ENCODE results near the gene FBXW11. TPM values are rescaled to one million over a fixed set of nuclear protein-coding genes. Genes with fewer than 3 reads are reported as not detected.
"Not testable (repeated sequence)": the region's sequence is repeated elsewhere in the genome, so short reads cannot be mapped to it uniquely, and the experiment has no call there.

The FBXW11 gene
- total RNA-seq, 1 donor from 2014 or later: 52.5 TPM

DNA sequence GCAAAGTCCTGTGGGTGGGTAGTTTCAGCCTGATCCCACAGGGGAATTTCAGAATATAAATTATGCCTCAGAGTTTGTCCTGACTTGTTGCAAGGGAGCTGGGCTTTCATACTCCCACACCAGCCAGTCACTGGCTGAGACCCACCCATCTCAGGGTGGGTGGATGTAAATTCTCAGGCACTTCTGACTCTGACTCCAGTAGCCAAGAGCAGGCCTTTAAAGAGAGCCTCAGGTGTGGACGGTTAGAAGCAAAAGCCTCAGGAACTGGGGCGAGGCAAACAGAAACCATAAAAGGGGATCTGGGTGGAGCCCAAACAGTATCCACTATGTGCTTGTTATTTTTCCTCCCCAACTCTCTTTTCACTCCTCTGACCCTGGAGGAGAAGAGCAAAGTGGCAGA is 28.6 kb upstream of the FBXW11 start:
- peaks cover 3% of the 10 kb centered on the region for H3K4me1 Mint-ChIP-seq (ENCODE audit: unreplicated experiment)
- H3K4me3 Mint-ChIP-seq: no peak overlapping the region
- DNase-seq (ENCODE audit: extremely low spot score, unreplicated experiment): no peak
- no peak overlapping the region for H3K27ac Mint-ChIP-seq
- H3K9me3 Mint-ChIP-seq: peaks cover 14% of the 10 kb centered on the region
- TF ChIP-seq, protein P1, sequence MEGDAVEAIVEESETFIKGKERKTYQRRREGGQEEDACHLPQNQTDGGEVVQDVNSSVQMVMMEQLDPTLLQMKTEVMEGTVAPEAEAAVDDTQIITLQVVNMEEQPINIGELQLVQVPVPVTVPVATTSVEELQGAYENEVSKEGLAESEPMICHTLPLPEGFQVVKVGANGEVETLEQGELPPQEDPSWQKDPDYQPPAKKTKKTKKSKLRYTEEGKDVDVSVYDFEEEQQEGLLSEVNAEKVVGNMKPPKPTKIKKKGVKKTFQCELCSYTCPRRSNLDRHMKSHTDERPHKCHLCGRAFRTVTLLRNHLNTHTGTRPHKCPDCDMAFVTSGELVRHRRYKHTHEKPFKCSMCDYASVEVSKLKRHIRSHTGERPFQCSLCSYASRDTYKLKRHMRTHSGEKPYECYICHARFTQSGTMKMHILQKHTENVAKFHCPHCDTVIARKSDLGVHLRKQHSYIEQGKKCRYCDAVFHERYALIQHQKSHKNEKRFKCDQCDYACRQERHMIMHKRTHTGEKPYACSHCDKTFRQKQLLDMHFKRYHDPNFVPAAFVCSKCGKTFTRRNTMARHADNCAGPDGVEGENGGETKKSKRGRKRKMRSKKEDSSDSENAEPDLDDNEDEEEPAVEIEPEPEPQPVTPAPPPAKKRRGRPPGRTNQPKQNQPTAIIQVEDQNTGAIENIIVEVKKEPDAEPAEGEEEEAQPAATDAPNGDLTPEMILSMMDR (conservative IDR thresholded peaks at IDR 0.05): no peak
- H3K36me3 Mint-ChIP-seq: no peaks in the 10 kb centered on the region
- H3K27me3 Mint-ChIP-seq: no peaks in the 10 kb centered on the region

DNA sequence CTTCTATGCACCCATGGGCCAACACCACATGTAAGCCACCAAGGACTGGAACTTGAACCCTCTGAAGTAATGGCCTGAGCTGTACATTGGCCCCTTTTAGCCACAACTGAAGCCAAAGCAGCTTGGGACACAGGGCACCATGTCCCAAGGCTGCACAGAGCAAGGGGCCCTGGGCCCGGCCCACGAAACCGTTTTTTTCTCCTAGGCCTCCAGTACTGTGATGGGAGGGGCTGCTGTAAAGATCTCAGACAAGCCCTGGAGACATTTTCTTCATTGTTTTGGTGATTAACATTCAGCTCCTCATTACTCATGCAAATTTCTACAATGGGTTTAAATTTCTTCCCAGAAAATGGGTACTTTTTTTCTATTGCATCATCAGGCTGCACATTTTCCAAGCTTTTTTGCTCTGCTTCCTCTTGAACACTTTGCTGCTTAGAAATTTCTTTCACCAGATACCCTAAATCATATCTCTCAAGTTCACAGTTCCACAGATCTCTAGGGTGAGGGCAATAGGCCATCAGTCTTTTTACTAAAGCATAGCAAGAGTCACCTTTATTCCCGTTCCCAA is 25.5 kb upstream of the FBXW11 start:
- DNase-seq (ENCODE audit: extremely low spot score, unreplicated experiment): no peak
- TF ChIP-seq, protein P1 (conservative IDR thresholded peaks at IDR 0.05): no peak
- no peak overlapping the region for H3K27ac Mint-ChIP-seq
- H3K27me3 Mint-ChIP-seq: no peaks in the 10 kb centered on the region
- H3K9me3 Mint-ChIP-seq: peaks cover 4% of the 10 kb centered on the region
- H3K36me3 Mint-ChIP-seq: no peaks in the 10 kb centered on the region
- no peak overlapping the region for H3K4me3 Mint-ChIP-seq
- peaks cover 11% of the 10 kb centered on the region for H3K4me1 Mint-ChIP-seq (ENCODE audit: unreplicated experiment)

DNA sequence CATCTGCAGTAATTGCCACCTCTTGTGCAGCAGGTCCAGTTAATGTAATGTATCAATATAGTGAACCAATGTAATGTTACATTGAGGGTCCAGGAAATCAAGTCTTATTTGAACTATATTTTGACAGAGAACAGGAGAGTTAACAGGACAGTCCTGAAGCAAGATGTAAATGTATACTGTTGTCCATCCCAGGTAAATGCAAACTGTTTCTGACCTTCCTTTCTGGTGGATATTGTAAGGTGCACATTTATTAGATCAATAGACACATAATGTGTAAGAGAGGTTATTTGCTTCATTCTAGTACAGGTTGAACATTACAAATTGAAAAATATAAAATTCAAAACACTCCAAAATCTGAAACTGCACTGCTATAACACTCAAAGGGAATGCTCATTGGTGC is 23.4 kb upstream of the FBXW11 start:
- TF ChIP-seq, protein P1 (conservative IDR thresholded peaks at IDR 0.05): no peak
- no peak overlapping the region for H3K27ac Mint-ChIP-seq
- no peaks in the 10 kb centered on the region for H3K27me3 Mint-ChIP-seq
- peaks cover 4% of the 10 kb centered on the region for H3K9me3 Mint-ChIP-seq
- H3K4me1 Mint-ChIP-seq (ENCODE audit: unreplicated experiment): peaks cover 11% of the 10 kb centered on the region
- no peaks in the 10 kb centered on the region for H3K36me3 Mint-ChIP-seq
- H3K4me3 Mint-ChIP-seq: no peak overlapping the region
- DNase-seq (ENCODE audit: extremely low spot score, unreplicated experiment): no peak

DNA sequence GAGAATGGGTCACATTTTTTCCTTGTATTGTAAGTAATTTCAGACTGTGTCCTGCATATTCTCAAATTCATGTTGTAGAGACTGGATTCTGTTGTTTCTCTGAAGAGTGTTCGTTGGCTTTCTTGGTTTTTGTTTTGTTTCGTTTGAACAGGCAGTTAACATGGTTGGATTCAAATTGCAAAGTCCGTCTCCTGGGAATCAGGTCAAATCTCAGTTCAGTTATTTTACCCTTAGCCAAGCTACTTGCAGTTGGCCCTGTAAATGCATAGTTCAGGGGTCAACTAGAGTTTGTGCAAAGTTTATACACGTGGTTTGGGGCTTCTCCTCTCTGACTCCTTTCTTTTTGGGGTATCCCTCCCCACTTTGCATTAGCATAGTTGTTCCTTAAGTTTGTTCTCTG is 21.7 kb upstream of the FBXW11 start:
- DNase-seq (ENCODE audit: extremely low spot score, unreplicated experiment): no peak
- Mint-ChIP-seq H3K4me3 (no peak overlapping the region), H3K27me3 (no peaks in the 10 kb centered on the region), H3K27ac (no peak overlapping the region), H3K36me3 (no peaks in the 10 kb centered on the region), H3K9me3 (peaks cover 4% of the 10 kb centered on the region), H3K4me1 (ENCODE audit: unreplicated experiment) (peaks cover 11% of the 10 kb centered on the region)
- TF ChIP-seq, protein P1 (conservative IDR thresholded peaks at IDR 0.05): no peak

DNA sequence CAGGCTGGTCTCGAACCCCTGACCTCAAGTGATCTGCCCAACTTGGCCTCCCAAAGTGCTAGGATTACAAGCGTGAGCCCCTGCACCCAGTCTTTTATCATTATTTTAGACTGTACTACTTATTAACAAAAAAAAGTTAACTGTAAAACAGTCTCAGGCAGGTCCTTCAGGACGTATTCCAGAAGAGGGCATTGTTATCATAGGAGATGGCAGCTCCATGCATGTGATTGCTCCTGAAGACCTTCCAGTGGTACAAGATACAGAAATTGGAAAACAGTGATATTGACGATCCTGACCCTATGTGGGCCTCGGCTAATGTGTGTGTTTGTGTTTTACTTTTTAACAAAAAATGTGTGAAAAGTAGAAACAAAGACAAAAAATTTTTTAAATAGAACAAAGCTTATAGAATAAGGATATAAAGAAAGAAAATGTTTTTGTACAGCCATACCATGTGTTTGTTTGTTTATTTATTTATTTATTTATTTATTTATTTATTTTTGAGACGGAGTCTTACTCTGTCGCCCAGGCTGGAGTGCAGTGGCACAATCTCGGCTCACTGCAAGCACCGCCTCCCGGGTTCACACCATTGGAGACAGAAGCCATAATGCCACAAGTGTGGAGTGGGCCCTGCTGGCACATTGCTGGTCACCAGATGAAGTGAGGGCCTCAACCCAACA is 13.8 kb upstream of the FBXW11 start:
- H3K9me3 Mint-ChIP-seq; H3K27me3 Mint-ChIP-seq; H3K4me1 Mint-ChIP-seq (ENCODE audit: unreplicated experiment); H3K27ac Mint-ChIP-seq; DNase-seq (ENCODE audit: extremely low spot score, unreplicated experiment); H3K36me3 Mint-ChIP-seq; H3K4me3 Mint-ChIP-seq: not testable (repeated sequence)

DNA sequence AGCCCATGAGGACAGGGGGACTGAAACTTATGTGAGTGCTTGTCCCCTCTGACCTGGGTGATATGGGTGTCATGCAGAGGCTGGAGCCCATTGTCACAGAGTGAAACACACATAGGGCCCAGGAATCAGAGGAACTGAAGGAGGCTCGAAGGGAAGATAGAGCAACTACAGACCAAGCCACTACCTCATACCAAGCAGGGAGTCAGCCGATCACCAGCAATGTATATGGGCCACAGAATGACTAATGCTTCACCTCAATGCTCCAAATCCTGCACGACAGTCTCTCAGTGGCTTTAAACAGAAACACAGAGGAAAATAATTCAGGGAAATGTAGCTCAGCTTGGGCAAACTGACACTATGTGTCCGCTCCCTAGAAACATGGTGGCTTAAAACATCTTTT is 8.9 kb upstream of the FBXW11 start:
- TF ChIP-seq, protein P1 (conservative IDR thresholded peaks at IDR 0.05): no peak
- no peaks in the 10 kb centered on the region for H3K27me3 Mint-ChIP-seq
- peaks cover under 1% of the 10 kb centered on the region for H3K4me1 Mint-ChIP-seq (ENCODE audit: unreplicated experiment)
- H3K36me3 Mint-ChIP-seq: no peaks in the 10 kb centered on the region
- H3K4me3 Mint-ChIP-seq: no peak overlapping the region
- H3K9me3 Mint-ChIP-seq: no peaks in the 10 kb centered on the region
- no peak overlapping the region for H3K27ac Mint-ChIP-seq
- DNase-seq (ENCODE audit: extremely low spot score, unreplicated experiment): no peak
